ENCODE results near the gene ERF. TPM values are rescaled to one million over a fixed set of nuclear protein-coding genes. Genes with fewer than 3 reads are reported as not detected.
A peak's percentile ranks its signal among the peaks of the same experiment; 100 is the strongest.

Gene ERF
- total RNA-seq, 1 experiment from 2014 or later: 96.1 TPM

- Histone ChIP-seq H4K20me1 (ENCODE audit: insufficient read depth) (no peaks in the 10 kb centered on the region), H3K4me1 (ENCODE audit: control insufficient read depth in 1 of 2, insufficient read depth in 2 of 2, low read length in 2 of 2) (peaks cover 49 to 79% of the 10 kb centered on the region in 2 experiments), H3K27ac (ENCODE audit: low read depth, low read length) (peak overlapping the region; percentile 94), H2AFZ (ENCODE audit: low read depth, low read length, poor library complexity, severe bottlenecking) (no peak overlapping the region), H3K79me2 (ENCODE audit: insufficient read depth, low read length) (peaks cover 18% of the 10 kb centered on the region; the same call in 1 of the 2 replicates), H3K36me3 (ENCODE audit: control insufficient read depth in 1 of 2, insufficient read depth in 2 of 2, low read length in 2 of 2) (0 out of 4 replicates have a peak, but pooled peaks cover 0 to 3% of the 10 kb centered on the region in 2 experiments), H3K9me2 (ENCODE audit: insufficient read depth) (no peaks in the 10 kb centered on the region), H3K27me3 (ENCODE audit: insufficient read depth, low read length) (no peaks in the 10 kb centered on the region), H3K4me2 (ENCODE audit: low read length) (peak overlapping the region; percentile 97), H3K4me3 (replicated peaks in 1 of 2; ENCODE audit: low read depth in 1 of 2, low read length in 2 of 2) (peak overlapping the region; percentile 70 to 72), H3K9me3 (ENCODE audit: control insufficient read depth in 1 of 2, insufficient read depth in 1 of 2, low read depth in 1 of 2, low read length in 2 of 2) (no peaks in the 10 kb centered on the region), H3K9ac (ENCODE audit: low read length) (peak overlapping the region; percentile 86)
- POLR2A ChIA-PET: interaction anchor here (0.9 to 1.3 kb wide), 4 partner anchors 12 to 323 kb away, joined by 3 to 5 read pairs (median 4); partner anchors contain the start of genes GSK3A and RABAC1
- intact Hi-C loops (cut with micrococcal nuclease): loop anchor here (2.0 kb wide), 1 partner anchor 39 kb away; the partner anchor contains the start of gene GSK3A
- no TSS peak for BruUV-seq (replicated peaks)
- TF ChIP-seq CBX3 (IDR thresholded peaks at IDR 0.05; ENCODE audit: low read depth): no peak
- TF ChIP-seq SP1 (IDR thresholded peaks at IDR 0.05; ENCODE audit: low read depth): 0 out of 2 replicates have a peak, but pooled peaks have one; percentile 27
- RAD21 ChIA-PET (ENCODE audit: low non-redundant PET in 1 of 2, low total read pairs in 2 of 2, uncharacterized antibody in 2 of 2, unreplicated experiment in 2 of 2): interaction anchor here (0.6 to 1.3 kb wide), 3 partner anchors 20 to 39 kb away, joined by 3 to 7 read pairs (median 4); partner anchors contain the start of genes GSK3A (in 1 of the 2) and PAFAH1B3 (in 1 of the 2)
- no peak for DNase-seq (ENCODE audit: low read depth, low spot score)
- CTCF ChIA-PET: interaction anchor here (0.6 to 4.8 kb wide), 4 partner anchors 26 to 120 kb away, joined by 3 to 63 read pairs (median 10); partner anchors contain the start of gene GSK3A
- no peak for ATAC-seq
These were observed 27.2 kb upstream of the ERF start for GRCh38 chr19:42281827-42282762.

- intact Hi-C loops (cut with micrococcal nuclease): loop anchor here (2.0 kb wide), 1 partner anchor 38 kb away; the partner anchor contains the start of gene GSK3A
- H3K27ac ChIP-seq (ENCODE audit: low read depth, low read length): peak overlapping the region; percentile 94
- no peaks in the 10 kb centered on the region for H4K20me1 ChIP-seq (ENCODE audit: insufficient read depth)
- H3K79me2 ChIP-seq (ENCODE audit: insufficient read depth, low read length): peaks cover 17% of the 10 kb centered on the region; the same call in 1 of the 2 replicates
- no peaks in the 10 kb centered on the region for H3K9me2 ChIP-seq (ENCODE audit: insufficient read depth)
- POLR2A ChIA-PET: interaction anchor here (0.9 to 1.3 kb wide), 3 partner anchors 11 to 322 kb away, joined by 3 to 5 read pairs (median 3); partner anchors contain the start of genes GSK3A and RABAC1
- H3K4me3 ChIP-seq (replicated peaks in 1 of 2; ENCODE audit: low read depth in 1 of 2, low read length in 2 of 2): peak overlapping the region; percentile 70 to 72
- peak overlapping the region; percentile 97 for H3K4me2 ChIP-seq (ENCODE audit: low read length)
- no peak overlapping the region for H2AFZ ChIP-seq (ENCODE audit: low read depth, low read length, poor library complexity, severe bottlenecking)
- H3K36me3 ChIP-seq (ENCODE audit: control insufficient read depth in 1 of 2, insufficient read depth in 2 of 2, low read length in 2 of 2): no peaks in the 10 kb centered on the region
- ATAC-seq (peak; percentile 1; the same call in 1 of the 2 replicates), DNase-seq (ENCODE audit: low read depth, low spot score) (no peak)
- H3K4me1 ChIP-seq (ENCODE audit: control insufficient read depth in 1 of 2, insufficient read depth in 2 of 2, low read length in 2 of 2): peaks cover 49 to 78% of the 10 kb centered on the region in 2 experiments
- no TSS peak for BruUV-seq (replicated peaks)
- no peaks in the 10 kb centered on the region for H3K9me3 ChIP-seq (ENCODE audit: control insufficient read depth in 1 of 2, insufficient read depth in 1 of 2, low read depth in 1 of 2, low read length in 2 of 2)
- no peaks in the 10 kb centered on the region for H3K27me3 ChIP-seq (ENCODE audit: insufficient read depth, low read length)
- peak overlapping the region; percentile 86 for H3K9ac ChIP-seq (ENCODE audit: low read length)
- CTCF ChIA-PET: interaction anchor here (0.9 to 4.8 kb wide), 3 partner anchors 25 to 38 kb away, joined by 3 to 63 read pairs (median 17); partner anchors contain the start of gene GSK3A
- RAD21 ChIA-PET (ENCODE audit: low non-redundant PET in 1 of 2, low total read pairs in 2 of 2, uncharacterized antibody in 2 of 2, unreplicated experiment in 2 of 2): interaction anchor here (0.7 to 1.3 kb wide), 2 partner anchors 21 to 38 kb away, joined by 3 to 4 read pairs; partner anchors contain the start of genes GSK3A (in 1 of the 2) and PAFAH1B3 (in 1 of the 2)
- no peak for TF ChIP-seq POLR2AphosphoS5 (IDR thresholded peaks at IDR 0.05; ENCODE audit: low read depth, low read length)
- TF ChIP-seq ZFX (IDR thresholded peaks at IDR 0.05): no peak
- no peak for TF ChIP-seq EGR1 (IDR thresholded peaks at IDR 0.05; ENCODE audit: low read depth)
- no peak for TF ChIP-seq SP1 (IDR thresholded peaks at IDR 0.05; ENCODE audit: low read depth)
- no peak for TF ChIP-seq EZH2phosphoT487 (IDR thresholded peaks at IDR 0.05; ENCODE audit: borderline replicate concordance)
- TF ChIP-seq ELF1 (IDR thresholded peaks at IDR 0.05; ENCODE audit: borderline replicate concordance, low read depth): no peak
- no peak for TF ChIP-seq CEBPB (IDR thresholded peaks at IDR 0.05; ENCODE audit: low read depth)
- TF ChIP-seq POLR2A (IDR thresholded peaks at IDR 0.05; ENCODE audit: borderline replicate concordance, extremely low read depth, insufficient read depth, insufficient read length): no peak
- TF ChIP-seq CBX3 (IDR thresholded peaks at IDR 0.05; ENCODE audit: low read depth): no peak
- TF ChIP-seq CTCF (IDR thresholded peaks at IDR 0.05 in 2 of 3, conservative IDR thresholded peaks at IDR 0.05 in 1 of 3; ENCODE audit: borderline replicate concordance in 1 of 3, insufficient read depth in 1 of 3, low read depth in 2 of 3, low read length in 2 of 3): no peak
- no peak for TF ChIP-seq FOSL1 (IDR thresholded peaks at IDR 0.05; ENCODE audit: low read depth)
- TF ChIP-seq ATF3 (IDR thresholded peaks at IDR 0.05): no peak
These were observed 26.4 kb upstream of the ERF start for GRCh38 chr19:42281146-42281826.
